ENCODE measurements around the gene SMAD9.
"Not testable (repeated sequence)": the region's sequence is repeated elsewhere in the genome, so short reads cannot be mapped to it uniquely, and the experiment has no call there.

SMAD9 gene

GRCh38 chr13:36910545-36910944 is 9.5 kb downstream of the SMAD9 start:
- no peak for DNase-seq

- DNase-seq, result no peak
Observed at GRCh38 chr13:36907821-36908220, 12.2 kb downstream of the SMAD9 start.

GRCh38 chr13:36907266-36907665 is 12.8 kb downstream of the SMAD9 start:
- no peak for DNase-seq

- DNase-seq, result no peak
Observed at GRCh38 chr13:36905944-36906343, 14.1 kb downstream of the SMAD9 start.

- DNase-seq, result peak; percentile 66
Observed at GRCh38 chr13:36903925-36904595, 16.0 kb downstream of the SMAD9 start.

GRCh38 chr13:36897054-36897616 is 22.9 kb downstream of the SMAD9 start:
- DNase-seq, result no peak

- DNase-seq, result no peak
Observed at GRCh38 chr13:36891752-36892151, 28.3 kb downstream of the SMAD9 start.

- no peak for DNase-seq
Observed at GRCh38 chr13:36888645-36889044, 31.4 kb downstream of the SMAD9 start.

GRCh38 chr13:36887758-36888521 is 32.1 kb downstream of the SMAD9 start:
- no peak for DNase-seq

GRCh38 chr13:36885901-36886300 is 34.1 kb downstream of the SMAD9 start:
- DNase-seq, result peak; percentile 57

- DNase-seq, result no peak
Observed at GRCh38 chr13:36884235-36884634, 35.8 kb downstream of the SMAD9 start.

GRCh38 chr13:36883824-36884223 is 36.2 kb downstream of the SMAD9 start:
- DNase-seq, result no peak

GRCh38 chr13:36883392-36883791 is 36.6 kb downstream of the SMAD9 start:
- not testable (repeated sequence) for DNase-seq

GRCh38 chr13:36882829-36883390 is 37.1 kb downstream of the SMAD9 start:
- DNase-seq, result no peak

GRCh38 chr13:36880961-36881360 is 39.1 kb downstream of the SMAD9 start:
- DNase-seq, result no peak

- DNase-seq, result no peak
Observed at GRCh38 chr13:36879218-36879938, 40.7 kb downstream of the SMAD9 start.

- no peak for DNase-seq
Observed at GRCh38 chr13:36875961-36876360, 44.1 kb downstream of the SMAD9 start.

- DNase-seq, result peak; percentile 41
Observed at GRCh38 chr13:36875431-36875830, 44.6 kb downstream of the SMAD9 start.

- no peak for DNase-seq
Observed at GRCh38 chr13:36872621-36873020, 47.4 kb downstream of the SMAD9 start.

- no peak for DNase-seq
Observed at GRCh38 chr13:36870050-36870692, 49.9 kb downstream of the SMAD9 start.

GRCh38 chr13:36866232-36866631 is 53.8 kb downstream of the SMAD9 start:
- DNase-seq, result no peak

GRCh38 chr13:36865265-36865664 is 54.8 kb downstream of the SMAD9 start:
- DNase-seq, result no peak

- DNase-seq, result no peak
Observed at GRCh38 chr13:36862722-36863121, 57.3 kb downstream of the SMAD9 start.

Measured in NCI-H2029 treated with DMSO at 0.1 percent for 48 hours (cell line).